ENCODE results near the gene ATP6AP2.

Gene ATP6AP2

DNA sequence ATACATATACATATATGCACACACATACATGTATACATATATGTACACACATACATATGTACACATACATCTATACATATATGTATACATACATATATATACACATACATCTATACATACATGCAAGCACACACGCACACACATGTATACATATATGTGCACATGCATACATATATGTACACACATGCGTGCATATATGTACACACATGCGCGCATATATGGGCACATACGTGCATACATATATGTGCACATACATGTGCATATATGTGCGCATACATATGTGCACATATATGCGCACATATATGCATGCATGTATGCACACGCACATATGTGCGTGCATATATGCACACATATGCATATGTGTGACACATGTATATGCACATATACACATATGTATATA, 35.2 kb downstream of the ATP6AP2 start:
- H3K9me3 ChIP-seq (ENCODE audit: insufficient read depth, low read depth, low read length): no peaks in the 10 kb centered on the region
- H3K4me2 ChIP-seq (ENCODE audit: low read depth, low read length, poor library complexity, severe bottlenecking): no peak overlapping the region
- no peaks in the 10 kb centered on the region for H4K20me1 ChIP-seq (ENCODE audit: insufficient read depth, low read length, poor library complexity, severe bottlenecking)
- no peak overlapping the region for H2AFZ ChIP-seq (ENCODE audit: low read length)
- TF ChIP-seq EZH2phosphoT487 (IDR thresholded peaks at IDR 0.05; ENCODE audit: borderline replicate concordance): no peak
- TF ChIP-seq, protein P1, sequence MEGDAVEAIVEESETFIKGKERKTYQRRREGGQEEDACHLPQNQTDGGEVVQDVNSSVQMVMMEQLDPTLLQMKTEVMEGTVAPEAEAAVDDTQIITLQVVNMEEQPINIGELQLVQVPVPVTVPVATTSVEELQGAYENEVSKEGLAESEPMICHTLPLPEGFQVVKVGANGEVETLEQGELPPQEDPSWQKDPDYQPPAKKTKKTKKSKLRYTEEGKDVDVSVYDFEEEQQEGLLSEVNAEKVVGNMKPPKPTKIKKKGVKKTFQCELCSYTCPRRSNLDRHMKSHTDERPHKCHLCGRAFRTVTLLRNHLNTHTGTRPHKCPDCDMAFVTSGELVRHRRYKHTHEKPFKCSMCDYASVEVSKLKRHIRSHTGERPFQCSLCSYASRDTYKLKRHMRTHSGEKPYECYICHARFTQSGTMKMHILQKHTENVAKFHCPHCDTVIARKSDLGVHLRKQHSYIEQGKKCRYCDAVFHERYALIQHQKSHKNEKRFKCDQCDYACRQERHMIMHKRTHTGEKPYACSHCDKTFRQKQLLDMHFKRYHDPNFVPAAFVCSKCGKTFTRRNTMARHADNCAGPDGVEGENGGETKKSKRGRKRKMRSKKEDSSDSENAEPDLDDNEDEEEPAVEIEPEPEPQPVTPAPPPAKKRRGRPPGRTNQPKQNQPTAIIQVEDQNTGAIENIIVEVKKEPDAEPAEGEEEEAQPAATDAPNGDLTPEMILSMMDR (conservative IDR thresholded peaks at IDR 0.05; ENCODE audit: low read length): no peak
- H3K4me3 ChIP-seq (ENCODE audit: low read length, poor library complexity, severe bottlenecking): no peak overlapping the region
- H3K79me2 ChIP-seq (ENCODE audit: insufficient read depth, low read length): no peaks in the 10 kb centered on the region
- no peaks in the 10 kb centered on the region for H3K9me2 ChIP-seq (replicated peaks; ENCODE audit: low read depth, low read length)
- no peaks in the 10 kb centered on the region for H3K27me3 ChIP-seq (ENCODE audit: insufficient read depth, low read length, poor library complexity, severe bottlenecking)
- H3F3A ChIP-seq (ENCODE audit: low read depth): no peaks in the 10 kb centered on the region
- no peak overlapping the region for H3K9ac ChIP-seq (ENCODE audit: low read depth, low read length, poor library complexity, severe bottlenecking)
- H3K4me1 ChIP-seq (ENCODE audit: insufficient read depth, low read length, poor library complexity, severe bottlenecking): no peaks in the 10 kb centered on the region
- H3K36me3 ChIP-seq (ENCODE audit: insufficient read depth, low read length): no peaks in the 10 kb centered on the region

DNA sequence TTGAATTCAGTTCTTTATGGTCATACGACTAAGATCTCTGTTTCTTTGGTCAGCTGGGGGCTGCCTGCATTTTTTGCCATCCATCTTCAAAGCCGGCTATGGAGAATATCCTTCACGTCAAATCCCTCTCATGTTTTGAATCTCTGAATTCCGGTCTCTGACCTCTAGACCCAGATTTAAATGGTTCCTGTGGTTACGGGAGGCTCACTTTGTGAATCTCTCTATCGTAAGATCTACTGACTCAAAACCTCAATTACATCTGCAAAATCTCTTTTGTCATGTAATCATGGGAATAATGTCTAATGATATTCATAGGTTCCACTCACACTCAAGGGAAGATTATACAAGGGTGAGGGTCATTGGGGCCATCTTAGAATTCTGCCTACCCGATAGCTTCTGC, 36.8 kb downstream of the ATP6AP2 start:
- TF ChIP-seq, protein P1 (conservative IDR thresholded peaks at IDR 0.05; ENCODE audit: low read length): no peak
- no peak for TF ChIP-seq EZH2phosphoT487 (IDR thresholded peaks at IDR 0.05; ENCODE audit: borderline replicate concordance)
- H3K4me3 ChIP-seq (ENCODE audit: low read length, poor library complexity, severe bottlenecking): no peak overlapping the region
- no peaks in the 10 kb centered on the region for H3K36me3 ChIP-seq (ENCODE audit: insufficient read depth, low read length)
- H3F3A ChIP-seq (ENCODE audit: low read depth): no peaks in the 10 kb centered on the region
- H3K4me1 ChIP-seq (ENCODE audit: insufficient read depth, low read length, poor library complexity, severe bottlenecking): no peaks in the 10 kb centered on the region
- H3K27me3 ChIP-seq (ENCODE audit: insufficient read depth, low read length, poor library complexity, severe bottlenecking): no peaks in the 10 kb centered on the region
- H3K9me2 ChIP-seq (replicated peaks; ENCODE audit: low read depth, low read length): no peaks in the 10 kb centered on the region
- no peak overlapping the region for H3K4me2 ChIP-seq (ENCODE audit: low read depth, low read length, poor library complexity, severe bottlenecking)
- no peaks in the 10 kb centered on the region for H4K20me1 ChIP-seq (ENCODE audit: insufficient read depth, low read length, poor library complexity, severe bottlenecking)
- H2AFZ ChIP-seq (ENCODE audit: low read length): no peak overlapping the region
- H3K9me3 ChIP-seq (ENCODE audit: insufficient read depth, low read depth, low read length): no peaks in the 10 kb centered on the region
- no peaks in the 10 kb centered on the region for H3K79me2 ChIP-seq (ENCODE audit: insufficient read depth, low read length)
- H3K9ac ChIP-seq (ENCODE audit: low read depth, low read length, poor library complexity, severe bottlenecking): no peak overlapping the region

DNA sequence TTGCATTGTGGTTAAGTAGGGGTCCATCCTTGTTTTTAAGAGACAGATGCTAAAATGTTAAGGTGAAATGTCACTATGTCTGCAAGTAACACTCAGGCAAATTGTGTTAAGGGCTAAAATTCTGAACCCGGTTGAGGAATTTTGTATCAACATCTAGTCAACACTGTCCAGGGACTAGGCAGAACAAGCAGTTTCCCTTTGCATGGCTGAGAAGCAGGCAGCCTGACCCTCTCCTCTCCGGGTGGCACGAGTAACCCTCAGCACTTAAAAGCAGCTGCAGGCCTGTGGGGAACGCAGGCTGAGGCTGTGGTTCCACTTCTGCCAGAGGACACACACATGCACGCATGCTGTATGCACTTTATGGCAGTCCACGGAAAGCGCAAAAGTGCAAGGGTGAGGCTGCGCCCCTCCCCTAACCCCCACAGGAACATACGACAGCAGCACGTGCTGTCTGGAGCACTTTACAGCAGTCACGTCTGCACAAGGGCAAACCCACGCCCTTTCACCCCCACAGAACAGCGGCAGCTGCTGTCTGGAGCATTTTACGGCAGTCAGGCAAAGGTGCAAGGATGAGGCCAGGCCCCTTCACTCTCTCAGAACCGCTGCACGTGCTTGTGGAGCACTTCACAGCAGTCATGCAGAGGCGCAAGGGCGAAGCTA, 41.8 kb downstream of the ATP6AP2 start:
- no peaks in the 10 kb centered on the region for H3K79me2 ChIP-seq (ENCODE audit: insufficient read depth, low read length)
- no peaks in the 10 kb centered on the region for H4K20me1 ChIP-seq (ENCODE audit: insufficient read depth, low read length, poor library complexity, severe bottlenecking)
- H3K36me3 ChIP-seq (ENCODE audit: insufficient read depth, low read length): peaks cover 2% of the 10 kb centered on the region; the same call in 1 of the 2 replicates
- no peaks in the 10 kb centered on the region for H3K9me2 ChIP-seq (replicated peaks; ENCODE audit: low read depth, low read length)
- no peak overlapping the region for H3K4me3 ChIP-seq (ENCODE audit: low read length, poor library complexity, severe bottlenecking)
- no peaks in the 10 kb centered on the region for H3K4me1 ChIP-seq (ENCODE audit: insufficient read depth, low read length, poor library complexity, severe bottlenecking)
- H3K27me3 ChIP-seq (ENCODE audit: insufficient read depth, low read length, poor library complexity, severe bottlenecking): no peaks in the 10 kb centered on the region
- H3F3A ChIP-seq (ENCODE audit: low read depth): no peaks in the 10 kb centered on the region
- no peak overlapping the region for H3K9ac ChIP-seq (ENCODE audit: low read depth, low read length, poor library complexity, severe bottlenecking)
- no peaks in the 10 kb centered on the region for H3K9me3 ChIP-seq (ENCODE audit: insufficient read depth, low read depth, low read length)
- TF ChIP-seq EZH2phosphoT487 (IDR thresholded peaks at IDR 0.05; ENCODE audit: borderline replicate concordance): no peak
- TF ChIP-seq, protein P1 (conservative IDR thresholded peaks at IDR 0.05; ENCODE audit: low read length): no peak
- H3K4me2 ChIP-seq (ENCODE audit: low read depth, low read length, poor library complexity, severe bottlenecking): no peak overlapping the region
- H2AFZ ChIP-seq (ENCODE audit: low read length): no peak overlapping the region
